HG03442 (cell line): ENCODE data around the gene C16orf89.
A peak's percentile ranks its signal among the peaks of the same experiment; 100 is the strongest.

Experiments
- ATAC-seq: cut with Tn5 transposase; IDR thresholded peaks from one replicate; pipeline ENCODE4 v1.9.1; 2021; ENCODE audit warnings: mild to moderate bottlenecking, moderate library complexity; ENCODE audit not compliant: unreplicated experiment

The C16orf89 gene

DNA sequence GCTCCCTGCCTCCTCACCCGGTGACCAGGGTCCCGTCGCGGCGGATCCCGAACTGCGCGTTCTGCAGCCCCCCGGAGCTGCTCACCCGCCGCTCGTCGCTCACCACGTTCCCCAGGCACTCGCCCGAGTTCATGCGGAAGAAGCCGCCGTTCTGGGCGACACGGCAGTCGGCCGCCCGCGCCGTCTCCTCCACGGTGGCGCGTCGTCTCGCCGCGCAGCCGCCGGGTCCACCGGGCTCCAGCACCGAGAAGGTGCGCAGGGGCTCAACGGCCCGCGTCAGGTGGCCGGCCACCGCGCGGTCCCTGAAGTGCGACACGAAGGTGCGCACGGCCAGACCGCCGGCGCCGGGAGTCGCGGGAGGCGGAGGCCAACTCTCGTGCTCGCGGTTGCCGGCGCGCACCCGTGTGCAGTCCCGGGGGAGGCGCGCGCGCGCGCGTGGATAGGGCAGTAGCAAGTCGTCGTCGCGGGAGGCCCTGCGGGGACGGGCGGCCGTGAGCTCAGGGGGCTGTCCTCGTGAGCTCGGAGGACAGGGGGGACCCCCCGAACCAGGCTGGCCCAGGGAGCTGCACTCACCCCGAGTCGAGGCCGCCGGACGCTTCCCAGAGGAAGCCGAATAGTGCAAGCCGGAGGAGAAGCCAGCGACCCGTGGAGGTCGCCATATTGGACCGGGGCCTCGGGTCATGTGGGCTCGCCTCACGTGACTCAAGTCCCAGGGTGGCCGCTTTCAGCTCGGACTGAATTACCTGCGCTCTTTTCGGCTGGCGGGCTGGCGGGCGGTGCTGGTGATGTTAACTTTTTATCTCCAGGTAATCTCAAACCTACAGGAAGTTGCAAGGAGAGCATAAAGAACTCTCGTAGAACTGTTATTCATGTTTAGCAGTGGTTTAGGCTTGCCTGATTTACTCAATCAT is 32.2 kb downstream of the C16orf89 start, which contains the start of gene NAGPA:
TSS of gene NAGPA (minus strand) at position 680 of the 911 bp plus-strand sequence. CDS start at position 659, 21 bp downstream.
- ATAC-seq: peak; percentile 88

DNA sequence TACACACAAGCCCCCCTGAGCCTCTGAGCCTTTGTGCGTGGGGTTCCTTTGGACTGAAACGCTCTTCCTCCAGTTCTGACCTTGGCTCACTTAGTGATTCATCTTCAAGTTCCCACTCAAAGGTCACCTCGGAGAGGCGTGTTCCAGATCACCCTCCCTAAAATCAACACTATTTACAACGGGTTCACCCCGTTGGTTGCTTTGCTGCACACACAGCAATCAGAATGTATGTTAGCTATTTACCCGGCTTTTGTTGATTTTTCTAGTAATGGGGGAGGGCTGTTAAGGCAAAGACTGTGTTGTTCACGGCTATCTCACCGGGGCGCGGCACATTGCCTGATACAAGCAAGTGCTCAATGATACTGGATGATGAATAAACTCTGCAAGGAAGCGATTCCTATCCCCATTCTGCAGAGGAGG is 33.0 kb downstream of the C16orf89 start:
- no peak for ATAC-seq

DNA sequence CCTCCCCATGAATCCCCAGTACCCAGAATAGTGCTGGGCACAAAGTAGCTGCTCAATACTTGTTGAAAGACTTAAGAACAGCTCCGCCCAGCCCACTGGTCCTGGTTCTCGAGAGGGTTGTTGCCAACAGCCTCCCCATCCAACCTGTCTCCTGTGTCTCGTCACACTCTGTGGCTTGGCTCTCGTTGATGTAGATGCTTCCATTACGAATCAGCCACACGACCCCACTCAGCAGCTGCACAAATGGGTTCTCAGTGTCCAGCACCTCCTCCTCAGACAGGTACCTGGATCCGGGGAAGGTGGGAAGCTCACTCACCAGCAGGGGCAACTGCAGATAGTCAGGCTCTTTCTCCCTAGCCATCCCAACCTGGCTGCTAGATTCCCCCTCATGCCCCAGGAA is 34.2 kb downstream of the C16orf89 start:
- ATAC-seq: no peak

DNA sequence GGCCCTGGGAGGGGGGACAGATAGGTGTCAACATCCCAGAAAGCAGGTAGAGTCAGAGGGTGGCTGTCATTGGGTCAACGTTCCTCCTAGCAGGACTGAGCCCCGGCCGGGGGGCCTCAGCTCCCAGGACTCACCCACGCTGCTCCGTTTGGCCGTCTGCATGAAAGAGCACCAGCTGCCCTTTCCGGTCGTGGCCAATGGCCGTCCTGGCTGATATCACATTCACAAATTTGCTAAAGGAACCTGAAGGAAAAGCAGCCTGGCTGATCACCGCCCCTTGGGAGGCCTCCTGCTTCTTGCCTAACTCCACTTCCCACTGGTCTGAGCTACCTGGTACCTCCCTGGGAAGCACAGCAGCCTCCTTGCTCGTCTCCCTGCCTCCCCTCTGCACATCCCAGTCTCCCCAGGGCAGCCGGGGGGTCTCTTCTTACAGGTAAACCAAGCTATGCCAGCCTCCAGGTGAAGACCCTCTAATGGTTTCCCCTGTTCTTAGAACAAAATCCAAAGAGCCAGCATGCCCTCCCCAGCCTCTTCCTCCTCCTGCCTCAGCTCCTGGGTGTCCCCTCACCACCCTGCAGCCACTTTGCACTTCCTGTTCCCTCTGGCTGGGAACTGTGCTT is 35.4 kb downstream of the C16orf89 start:
- no peak for ATAC-seq

DNA sequence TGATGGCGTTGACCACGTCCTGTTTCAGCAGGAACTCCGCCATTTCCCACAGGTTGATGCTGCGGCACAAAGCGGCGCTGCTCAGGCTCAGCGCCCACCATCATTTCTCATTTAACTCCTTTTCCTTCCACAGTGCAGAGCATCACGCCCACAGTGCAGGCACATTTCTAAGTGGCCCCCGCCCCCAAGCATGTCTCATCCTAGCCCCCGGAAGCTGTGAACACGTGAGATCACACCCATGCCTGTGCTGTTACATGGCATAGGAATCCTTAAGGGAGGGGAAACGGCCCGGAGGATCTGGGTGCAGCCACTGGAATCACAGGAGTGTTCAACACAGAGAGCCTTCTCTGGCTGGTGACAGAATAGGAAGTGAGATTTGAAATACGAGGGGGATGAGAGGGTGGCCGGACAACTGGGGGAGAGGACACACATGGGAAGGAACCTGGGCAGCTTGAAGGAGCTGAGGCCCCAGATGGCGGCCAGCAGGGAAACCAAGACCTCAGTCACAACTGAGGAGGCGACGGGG is 36.7 kb downstream of the C16orf89 start:
- ATAC-seq: no peak

DNA sequence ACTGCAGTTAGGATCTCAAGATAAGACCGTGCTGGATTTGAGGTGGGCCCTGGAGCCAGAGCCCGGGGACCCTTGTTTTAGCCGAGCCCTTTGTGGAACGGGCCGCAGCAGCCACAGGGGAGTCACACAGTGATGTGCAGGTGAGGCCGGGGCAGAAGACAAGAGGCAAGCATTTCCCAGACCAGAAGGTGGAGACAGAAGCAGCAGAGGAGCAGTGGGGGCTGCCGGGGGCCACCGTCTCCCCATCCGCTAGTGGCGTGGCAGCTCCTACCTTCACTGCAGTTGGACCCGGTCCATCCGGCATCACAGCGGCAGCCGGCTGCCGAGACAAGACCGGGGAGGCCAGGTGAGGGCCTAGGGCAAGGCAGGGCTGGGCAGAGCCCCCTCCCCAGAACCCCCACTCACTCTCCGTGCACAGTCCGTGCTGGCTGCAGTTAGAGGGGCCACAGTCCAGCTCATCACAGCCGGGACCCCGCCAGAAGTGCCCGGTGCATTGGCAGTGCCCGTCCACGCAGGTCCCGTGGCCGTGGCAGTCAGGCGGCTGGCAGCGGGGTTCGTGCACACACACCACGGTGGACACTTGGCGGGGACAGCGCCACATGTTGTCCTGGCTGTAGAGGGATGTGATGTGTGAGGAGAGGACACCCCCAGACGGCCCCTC is 38.1 kb downstream of the C16orf89 start:
- ATAC-seq: no peak

DNA sequence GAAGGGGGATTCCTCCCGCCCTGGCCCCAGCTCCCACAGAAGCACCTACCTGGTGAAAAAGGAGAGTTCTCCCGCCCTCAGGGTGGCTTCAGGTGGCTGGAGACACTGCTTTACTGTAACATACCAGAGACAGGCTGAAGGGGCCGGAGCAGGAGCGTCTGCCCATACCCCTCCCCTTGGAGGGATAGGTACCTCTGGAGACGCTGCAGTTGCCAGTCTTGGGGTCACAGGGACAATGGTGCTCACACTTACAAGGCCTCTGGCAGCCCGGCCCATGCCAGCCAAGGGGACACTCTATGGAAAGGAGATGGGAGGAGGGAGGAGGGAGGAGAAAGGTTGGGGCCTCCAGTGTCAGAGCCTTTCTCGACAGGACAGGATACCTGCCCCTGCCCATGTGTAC is 38.7 kb downstream of the C16orf89 start:
- no peak for ATAC-seq

DNA sequence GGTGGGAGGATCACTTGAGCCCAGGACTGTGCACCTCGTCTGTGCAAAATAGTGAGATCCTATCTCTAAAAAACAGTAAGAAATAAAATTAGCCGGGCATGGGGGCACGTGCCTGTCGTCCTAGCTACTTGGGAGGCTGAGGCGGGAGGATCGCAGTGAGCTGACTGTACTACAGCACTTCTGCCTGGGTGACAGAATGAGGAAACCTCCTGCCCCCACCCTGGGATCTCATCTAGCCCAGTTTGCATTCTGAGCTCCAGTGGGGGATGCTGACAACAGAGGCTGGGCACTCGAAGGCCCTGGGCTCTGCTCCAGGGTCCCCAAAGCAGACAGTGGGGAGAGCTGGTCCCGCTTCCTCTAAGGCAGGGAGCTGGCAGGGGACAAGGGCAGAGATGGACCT is 39.1 kb downstream of the C16orf89 start:
- ATAC-seq: no peak

DNA sequence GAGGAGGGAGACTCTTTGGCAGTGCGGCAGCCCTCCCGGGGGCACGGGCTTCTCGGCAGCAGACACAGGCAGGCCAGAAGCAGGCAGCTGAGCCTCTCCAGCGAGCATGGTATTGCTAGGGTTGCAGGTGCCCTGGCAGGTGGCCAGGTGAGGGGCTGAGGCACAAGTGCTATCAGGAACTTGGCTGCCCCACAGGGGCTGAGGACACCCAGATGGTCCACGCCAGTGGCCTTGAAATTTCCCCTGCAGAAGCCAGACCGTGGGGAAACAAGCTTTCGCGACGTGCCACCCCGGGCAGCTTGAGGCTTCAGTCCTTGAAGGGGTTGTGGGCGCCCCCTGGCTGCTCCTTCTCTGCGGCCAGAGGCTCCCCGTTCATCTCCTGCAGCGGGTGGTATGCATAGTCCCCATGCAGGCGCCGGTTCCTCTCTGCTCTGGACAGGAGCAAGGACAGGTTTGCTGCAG is 40.6 kb downstream of the C16orf89 start:
- ATAC-seq: no peak

DNA sequence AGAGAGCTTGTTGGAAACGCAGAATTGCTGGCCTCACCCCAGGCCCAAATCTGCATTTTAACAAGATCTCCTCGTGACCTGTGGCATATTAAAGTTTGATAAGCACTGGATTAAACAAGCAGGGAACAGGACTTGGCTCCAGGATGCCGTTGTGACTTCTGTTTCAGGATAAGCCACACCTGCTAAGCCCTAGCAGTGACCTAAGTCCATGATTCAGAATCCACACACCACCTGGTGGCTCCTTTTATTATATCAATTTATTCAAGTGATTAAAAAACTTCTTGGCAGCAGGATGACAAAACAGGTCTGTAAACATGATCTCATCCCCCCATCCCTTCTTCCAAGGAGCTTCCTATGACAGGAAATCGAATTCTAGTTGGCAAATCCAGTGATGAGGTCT is 41.1 kb downstream of the C16orf89 start:
- no peak for ATAC-seq

DNA sequence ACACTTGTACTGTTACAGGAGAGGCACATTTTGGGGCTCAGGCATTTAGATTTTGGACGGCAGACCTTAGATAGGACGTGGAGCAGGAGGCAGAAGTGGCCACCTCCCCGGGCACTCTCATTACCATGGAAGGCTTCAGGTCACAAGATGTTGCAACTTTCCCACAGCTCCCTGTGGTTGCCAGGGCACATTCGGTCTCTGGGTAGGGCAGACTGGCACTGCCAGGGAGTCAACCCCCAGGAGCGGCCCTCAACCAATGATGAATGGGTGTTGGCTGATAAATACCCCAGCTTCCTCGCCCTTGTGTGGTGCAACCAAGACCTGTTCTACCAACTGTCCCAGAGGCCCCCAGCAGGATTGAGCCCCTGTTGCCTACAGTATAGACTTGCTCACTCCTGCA is 43.2 kb downstream of the C16orf89 start:
- no peak for ATAC-seq

DNA sequence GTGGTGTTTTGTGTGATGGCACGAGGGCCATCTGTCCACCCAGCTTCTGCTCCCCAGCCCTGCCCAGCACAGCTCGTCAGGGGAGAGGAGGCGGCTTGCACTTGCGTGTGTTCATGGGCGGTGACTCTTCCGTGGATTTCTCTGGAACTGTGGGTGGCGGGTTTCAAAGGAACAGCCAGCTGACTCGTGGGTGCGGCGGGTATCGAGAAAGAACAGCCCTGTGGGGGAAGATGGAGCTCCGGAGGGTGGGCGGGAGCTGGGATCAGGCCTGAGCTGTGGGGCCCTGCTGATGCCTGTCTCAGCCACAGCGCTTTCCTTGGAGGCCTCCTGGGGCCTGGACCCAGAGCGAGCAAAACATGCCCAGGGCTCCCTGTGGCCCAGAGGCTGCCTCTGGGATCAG is 45.2 kb downstream of the C16orf89 start:
- no peak for ATAC-seq

DNA sequence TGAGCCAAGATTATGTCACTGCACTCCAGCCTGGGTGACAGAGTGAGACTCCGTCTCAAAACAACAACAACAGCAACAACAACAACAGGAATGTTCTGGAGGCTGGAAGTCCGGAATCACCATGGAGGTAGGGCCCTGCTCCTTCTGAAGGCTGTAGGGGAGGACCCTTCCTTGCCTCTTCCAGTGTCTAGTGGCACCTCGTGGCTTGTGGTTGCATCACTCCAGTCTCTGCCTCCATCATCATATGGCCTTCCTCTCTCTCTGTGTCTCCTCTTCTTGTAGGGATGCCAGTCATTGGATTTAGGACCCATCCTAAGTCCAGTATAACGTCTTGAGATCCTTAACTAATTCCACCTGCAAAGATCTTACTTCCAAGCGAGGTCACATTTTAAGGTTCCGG is 46.0 kb downstream of the C16orf89 start:
- no peak for ATAC-seq

DNA sequence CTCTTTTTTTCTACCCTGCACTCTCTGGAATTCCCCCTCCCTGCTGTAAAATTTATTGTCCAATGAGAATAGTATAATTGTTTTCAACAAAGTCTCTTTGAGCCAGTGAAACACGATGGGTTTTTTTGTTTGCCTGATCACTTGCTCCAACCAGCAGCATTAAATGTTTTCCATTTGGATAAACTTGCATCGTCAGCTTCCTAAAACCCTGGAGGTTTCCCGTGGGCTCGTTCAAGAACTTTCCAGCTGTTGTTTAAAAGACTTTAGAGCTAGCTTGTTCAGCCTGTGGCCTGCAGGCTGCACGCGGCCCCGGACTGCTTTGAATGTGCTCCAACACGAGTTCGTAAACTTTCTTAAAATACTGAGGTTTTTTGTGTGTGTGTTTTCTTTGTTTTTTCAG is 47.0 kb downstream of the C16orf89 start:
- ATAC-seq: no peak

DNA sequence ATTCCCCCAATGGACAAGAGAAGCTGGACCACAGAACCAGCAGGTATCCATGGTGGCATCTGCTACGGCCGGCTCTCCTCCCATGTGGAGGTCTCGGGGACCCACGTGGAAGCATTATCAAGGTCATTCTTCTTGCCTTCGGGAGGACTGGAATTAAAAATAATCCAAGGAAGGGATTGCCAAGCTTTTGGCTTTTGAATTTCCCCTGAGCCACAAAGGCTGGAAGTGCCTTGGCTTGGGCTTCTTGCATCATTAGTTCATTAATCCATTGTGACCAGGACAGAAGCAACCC is 48.1 kb downstream of the C16orf89 start:
- no peak for ATAC-seq

DNA sequence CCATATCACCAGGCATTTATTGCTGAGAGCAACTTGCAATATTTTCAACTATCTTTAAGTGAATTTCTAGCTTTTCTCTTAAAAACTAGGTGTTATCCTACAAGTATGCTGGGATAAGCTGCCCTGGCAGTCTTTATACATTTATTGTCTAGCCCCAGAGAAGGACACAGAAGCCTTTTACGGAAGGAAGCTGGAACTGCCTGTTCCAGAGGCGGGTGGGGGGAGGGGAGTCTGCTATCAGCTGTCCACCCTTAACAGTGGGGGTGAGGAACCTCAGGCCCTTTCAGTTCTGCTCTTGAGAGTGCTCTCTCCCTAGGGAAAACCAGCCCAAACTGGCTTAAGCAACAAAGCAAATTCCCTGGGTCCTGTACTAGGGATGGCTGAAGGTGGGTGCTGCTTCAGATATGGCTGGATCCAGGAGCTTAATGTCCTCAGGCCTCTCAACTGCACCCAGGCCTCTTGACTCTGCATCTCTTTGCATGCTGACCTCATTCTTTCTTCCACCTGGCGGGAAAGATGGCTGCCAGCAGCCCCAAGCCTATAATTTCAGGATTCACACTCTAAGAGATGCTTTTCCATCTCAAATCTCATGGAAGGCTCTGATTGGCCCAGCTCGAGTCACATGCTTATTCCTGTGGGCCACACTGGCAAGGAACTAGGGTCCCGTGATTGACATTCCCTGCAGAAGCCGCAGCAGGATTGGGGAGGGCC is 48.6 kb downstream of the C16orf89 start:
- no peak for ATAC-seq

DNA sequence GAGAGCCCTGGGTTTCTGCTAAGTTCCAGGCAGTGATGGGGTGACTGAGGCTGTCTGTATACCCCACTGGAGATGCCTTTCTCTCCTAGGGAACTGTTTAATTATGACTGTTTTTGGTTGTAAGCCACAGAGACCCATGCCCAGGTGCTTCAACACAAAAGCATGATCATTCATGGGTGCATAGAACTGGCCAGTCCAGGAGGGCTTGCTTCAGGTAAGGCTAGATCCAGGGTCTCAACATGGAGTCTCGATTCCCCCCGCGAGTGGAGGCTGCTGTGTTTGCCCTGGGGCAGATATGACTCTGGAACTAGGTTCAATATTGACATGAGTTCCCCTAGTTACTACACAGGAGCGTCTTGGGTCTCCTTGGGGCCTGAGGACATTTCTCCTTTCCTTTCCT is 49.9 kb downstream of the C16orf89 start:
- no peak for ATAC-seq

DNA sequence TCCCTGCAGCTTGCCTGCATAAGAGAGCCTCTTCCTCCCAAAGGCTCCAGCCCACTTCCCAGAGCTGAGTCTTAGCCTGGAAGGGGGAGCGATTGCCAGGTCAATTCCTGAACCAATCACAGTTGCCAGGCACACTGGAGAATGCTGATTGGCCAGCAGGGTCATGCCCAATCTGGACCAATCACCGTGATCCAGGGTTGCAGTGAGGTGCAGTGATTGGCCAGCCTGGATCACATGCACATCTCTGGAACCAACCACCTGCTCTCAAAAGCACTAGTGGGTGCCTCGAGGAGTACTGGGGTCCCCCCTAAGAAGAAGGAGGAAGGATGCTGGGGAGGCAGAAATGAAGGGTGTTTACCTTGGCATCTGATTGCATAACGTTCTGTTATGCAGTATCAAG is 50.4 kb downstream of the C16orf89 start:
- ATAC-seq: no peak

DNA sequence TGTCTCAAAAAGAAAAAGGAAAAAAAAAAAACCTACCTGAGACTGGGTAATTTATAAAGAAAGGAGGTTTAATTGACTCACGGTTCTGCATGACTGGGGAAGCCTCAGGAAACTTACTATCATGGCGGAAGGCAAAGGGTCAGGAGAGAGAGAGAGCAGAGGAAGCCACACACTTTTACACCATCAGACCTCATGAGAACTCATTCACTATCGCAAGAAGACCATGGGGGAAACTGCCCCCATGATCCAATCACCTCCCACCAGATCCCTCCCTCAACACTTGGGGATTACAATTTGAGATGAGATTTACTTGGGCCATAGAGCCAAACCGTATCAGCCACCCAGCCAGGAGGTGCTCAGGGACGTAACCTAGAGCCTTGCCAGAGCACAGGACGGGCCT is 52.9 kb downstream of the C16orf89 start:
- no peak for ATAC-seq

DNA sequence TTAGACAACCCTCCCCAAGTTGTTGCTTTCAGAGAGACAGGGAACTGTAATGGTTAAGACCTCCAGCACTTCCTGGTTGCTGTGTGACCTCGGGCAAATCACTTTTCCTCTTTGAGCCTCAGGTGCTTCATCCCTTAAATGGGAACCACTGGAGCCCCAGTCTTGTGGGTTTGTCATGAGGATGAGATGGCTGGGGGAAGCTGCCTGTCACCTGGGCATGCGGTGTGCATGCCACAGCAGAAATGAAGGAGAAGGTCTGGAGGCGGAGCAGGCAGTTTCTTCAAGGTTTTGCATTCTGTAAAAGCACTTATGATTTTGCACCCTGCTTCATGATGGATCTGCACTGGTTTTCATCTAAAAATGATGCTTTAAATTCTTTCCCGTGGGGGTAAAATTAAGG is 54.1 kb downstream of the C16orf89 start:
- no peak for ATAC-seq
